Subcutaneous abdominal adipose tissue (tissue), 5 donors: ENCODE measurements around the gene HOXB9.

ENCODE experiments used
- H3K27ac ChIP-seq: one replicate; pipeline ENCODE4 v1.7.0; 2013; ENCODE audit warnings: low read depth, mild to moderate bottlenecking, inconsistent platforms, low read length, moderate library complexity
- H3K27me3 ChIP-seq, 5 donors: one replicate each; pipeline ENCODE4 v1.7.0; 2013; ENCODE audit warnings: low read length in 5 of 5, inconsistent platforms in 1 of 5; ENCODE audit not compliant: control insufficient read depth in 5 of 5, insufficient read depth in 4 of 5
- H3K36me3 ChIP-seq, 5 donors: one replicate each; pipeline ENCODE4 v1.7.0; 2013; ENCODE audit warnings: low read length in 5 of 5; ENCODE audit not compliant: control insufficient read depth in 5 of 5, insufficient read depth in 5 of 5
- H3K4me1 ChIP-seq, 5 donors: one replicate each; pipeline ENCODE4 v1.7.0; 2013; ENCODE audit warnings: low read length in 5 of 5, mild to moderate bottlenecking in 3 of 5, moderate library complexity in 1 of 5; ENCODE audit not compliant: control insufficient read depth in 5 of 5, insufficient read depth in 5 of 5
- H3K4me3 ChIP-seq, 5 donors: one replicate each; pipeline ENCODE4 v1.7.0; 2013; ENCODE audit warnings: low read length in 5 of 5, low read depth in 1 of 5
- H3K9ac ChIP-seq, 5 donors: one replicate each; pipeline ENCODE4 v1.7.0; 2013; ENCODE audit warnings: low read length in 5 of 5, mild to moderate bottlenecking in 4 of 5, moderate library complexity in 3 of 5
- H3K9me3 ChIP-seq, 5 donors: one replicate each; pipeline ENCODE4 v1.7.0; 2013; ENCODE audit warnings: low read length in 5 of 5; ENCODE audit not compliant: control insufficient read depth in 5 of 5
- donor health status: healthy.
- donor health status: healthy.
- donor health status: healthy.
- donor health status: healthy.
- donor health status: healthy.

Gene HOXB9

GRCh38 chr17:48626245-48627117, at the start of gene HOXB9:
HOXB9 (minus strand) TSS chr17:48626358; CDS start chr17:48626269, 89 bp downstream.
- no peaks in the 10 kb centered on the region for H3K36me3 ChIP-seq
- H3K4me1 ChIP-seq: peaks cover 2 to 26% (median 23%) of the 10 kb centered on the region in 5 donors
- no peak within 1 kb of the TSS for H3K27ac ChIP-seq
- peak within 1 kb of the TSS in 3 of 5 donors; percentile 41 to 55 (median 54) for H3K9ac ChIP-seq
- H3K9me3 ChIP-seq: no peaks in the 10 kb centered on the region
- H3K27me3 ChIP-seq: peaks cover 68 to 83% (median 71%) of the 10 kb centered on the region in 5 donors
- peak within 1 kb of the TSS; percentile 48 to 70 (median 66) for H3K4me3 ChIP-seq

DNA sequence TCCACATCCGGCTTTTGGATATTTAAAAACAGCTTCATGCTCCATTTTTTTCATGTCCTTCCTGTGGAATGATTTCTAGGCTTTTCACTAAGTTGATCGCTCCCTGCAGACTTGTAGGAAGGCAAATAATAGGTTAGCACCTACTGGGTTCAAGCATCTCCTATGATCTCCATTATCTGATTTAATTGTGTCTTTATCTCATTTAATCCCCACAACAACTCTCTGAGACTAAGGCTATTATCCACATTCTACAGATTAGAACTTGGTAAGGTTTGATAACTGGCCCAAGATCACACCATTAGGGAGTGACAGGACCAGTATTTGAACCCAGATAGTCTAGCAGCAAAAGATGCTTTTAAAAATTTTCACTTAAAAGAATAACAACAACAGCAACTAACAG, 46.2 kb upstream of the HOXB9 start:
- Histone ChIP-seq H3K27me3 (peaks cover 2 to 16% (median 12%) of the 10 kb centered on the region in 5 donors), H3K4me3 (peak overlapping the region in 1 of 5 donors; percentile 52), H3K4me1 (peaks cover 0 to 10% (median 6%) of the 10 kb centered on the region in 5 donors), H3K9me3 (no peaks in the 10 kb centered on the region), H3K9ac (no peak overlapping the region), H3K36me3 (no peaks in the 10 kb centered on the region), H3K27ac (no peak overlapping the region)

- Histone ChIP-seq H3K27me3 (peaks cover 3 to 20% (median 15%) of the 10 kb centered on the region in 5 donors), H3K9ac (peak overlapping the region in 2 of 5 donors; percentile 17 to 66), H3K27ac (no peak overlapping the region), H3K4me1 (peaks cover 0 to 10% (median 6%) of the 10 kb centered on the region in 5 donors), H3K4me3 (peak overlapping the region; percentile 44 to 72 (median 52)), H3K9me3 (no peaks in the 10 kb centered on the region), H3K36me3 (no peaks in the 10 kb centered on the region)
Measured at GRCh38 chr17:48671697-48672171, 45.6 kb upstream of the HOXB9 start.

DNA sequence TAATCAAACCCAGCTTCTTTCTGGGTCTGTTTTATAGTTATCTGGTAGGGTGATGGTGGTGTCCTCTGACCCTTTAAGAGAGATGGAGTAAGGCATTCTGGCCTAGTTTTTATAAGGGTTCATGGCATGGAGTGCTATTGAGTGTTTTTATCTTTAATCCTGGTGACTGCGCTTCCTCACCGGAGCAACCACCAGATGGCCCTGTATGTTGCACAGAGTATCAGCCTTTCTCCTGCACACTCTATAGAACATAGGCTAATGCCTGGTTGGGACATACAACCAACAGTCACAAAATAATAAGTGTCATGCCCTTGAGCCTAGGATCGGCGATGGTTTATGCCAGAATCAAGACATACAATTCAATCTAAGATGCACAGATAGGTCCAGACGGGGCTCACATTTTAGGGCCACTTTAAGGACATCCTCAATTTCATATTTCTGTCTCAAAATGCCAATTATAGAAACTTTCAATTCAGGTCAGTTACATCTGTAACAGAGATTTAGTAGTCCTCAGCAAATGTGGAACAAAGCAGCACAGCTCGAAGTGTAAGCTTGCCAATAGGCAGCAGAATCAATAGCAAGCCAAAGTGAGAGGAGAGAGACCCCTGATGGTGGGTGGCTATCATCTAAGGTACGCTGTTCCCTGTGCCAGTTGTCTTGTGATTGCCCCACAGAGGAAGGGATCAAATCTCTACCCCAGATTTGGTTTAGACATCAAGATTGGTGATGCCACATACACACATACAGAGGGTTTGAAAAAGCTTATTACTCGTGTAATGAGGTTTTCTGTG, 37.2 kb upstream of the HOXB9 start:
- Histone ChIP-seq H3K9me3 (no peaks in the 10 kb centered on the region), H3K36me3 (no peaks in the 10 kb centered on the region), H3K4me1 (no peaks in the 10 kb centered on the region), H3K27ac (no peak overlapping the region), H3K4me3 (no peak overlapping the region), H3K9ac (no peak overlapping the region), H3K27me3 (peaks cover 0 to 13% (median 12%) of the 10 kb centered on the region in 5 donors)

DNA sequence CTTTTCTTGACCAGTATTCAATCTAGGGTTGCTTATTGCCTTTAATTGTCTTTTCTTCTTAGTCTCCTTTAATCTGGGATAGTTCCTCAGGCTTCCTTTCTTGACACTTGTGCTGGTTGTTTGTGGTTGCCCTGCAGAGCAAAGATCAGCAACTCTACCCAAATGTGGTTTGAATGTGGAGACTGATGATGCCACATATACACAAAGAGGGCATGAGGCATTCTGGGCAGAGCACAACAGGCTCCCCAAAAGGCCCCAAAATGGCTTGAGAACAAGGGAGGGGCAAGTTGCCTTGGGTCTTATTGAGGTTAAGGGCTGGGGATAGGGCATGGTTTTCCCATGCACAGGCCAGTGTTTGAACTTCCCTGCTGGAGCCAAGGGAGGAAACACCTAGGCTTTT, 29.8 kb upstream of the HOXB9 start:
- Histone ChIP-seq H3K4me3 (no peak overlapping the region), H3K27me3 (peaks cover 0 to 5% (median 0%) of the 10 kb centered on the region in 5 donors), H3K27ac (no peak overlapping the region), H3K4me1 (no peaks in the 10 kb centered on the region), H3K36me3 (no peaks in the 10 kb centered on the region), H3K9ac (no peak overlapping the region), H3K9me3 (no peaks in the 10 kb centered on the region)

GRCh38 chr17:48649741-48650140, 23.6 kb upstream of the HOXB9 start:
- Histone ChIP-seq H3K9ac (no peak overlapping the region), H3K4me3 (no peak overlapping the region), H3K4me1 (peaks cover 0 to 18% (median 16%) of the 10 kb centered on the region in 5 donors), H3K27ac (no peak overlapping the region), H3K36me3 (no peaks in the 10 kb centered on the region), H3K27me3 (peaks cover 23 to 40% (median 35%) of the 10 kb centered on the region in 5 donors), H3K9me3 (no peaks in the 10 kb centered on the region)

DNA sequence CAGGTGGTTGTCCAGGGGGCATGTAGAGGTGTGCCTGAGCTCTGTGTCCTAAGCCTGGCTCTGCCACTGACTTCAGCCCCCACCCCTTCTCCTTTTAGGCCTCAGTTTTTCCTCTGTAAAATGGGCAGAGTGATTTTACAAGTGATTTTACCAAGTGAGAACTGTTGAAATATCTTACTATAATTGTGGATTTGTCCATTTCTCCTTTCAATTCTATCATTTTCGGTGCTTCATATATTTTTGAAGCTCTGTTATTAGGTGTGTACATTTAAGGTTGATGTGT, 21.7 kb upstream of the HOXB9 start:
- H3K27ac ChIP-seq: no peak overlapping the region
- peak overlapping the region in 3 of 5 donors; percentile 54 to 71 (median 68) for H3K4me3 ChIP-seq

GRCh38 chr17:48647103-48647962, 21.2 kb upstream of the HOXB9 start:
- Histone ChIP-seq H3K9me3 (no peaks in the 10 kb centered on the region), H3K27me3 (peaks cover 44 to 59% (median 51%) of the 10 kb centered on the region in 5 donors), H3K4me1 (peaks cover 2 to 34% (median 21%) of the 10 kb centered on the region in 5 donors), H3K36me3 (no peaks in the 10 kb centered on the region), H3K9ac (peak overlapping the region in 3 of 5 donors; percentile 2 to 49 (median 4)), H3K27ac (no peak overlapping the region), H3K4me3 (peak overlapping the region; percentile 48 to 71 (median 55))

More for the DNA sequence above, 21.7 kb upstream of the HOXB9 start:
- H3K36me3 ChIP-seq: no peaks in the 10 kb centered on the region
- H3K27me3 ChIP-seq: peaks cover 38 to 53% (median 46%) of the 10 kb centered on the region in 5 donors
- H3K9me3 ChIP-seq: no peaks in the 10 kb centered on the region
- H3K4me1 ChIP-seq: peaks cover 2 to 29% (median 18%) of the 10 kb centered on the region in 5 donors
- H3K9ac ChIP-seq: no peak overlapping the region
